K562 (cell line): Measurements from ENCODE around the gene EEF1B2. TPM values are rescaled to one million over a fixed set of nuclear protein-coding genes. Genes with fewer than 3 reads are reported as not detected.
A peak's percentile ranks its signal among the peaks of the same experiment; 100 is the strongest.
"Not testable (repeated sequence)": the region's sequence is repeated elsewhere in the genome, so short reads cannot be mapped to it uniquely, and the experiment has no call there.

Experiments used
- ATAC-seq: fragments of 200-7000 bp; cut with Tn5 transposase; 3 replicates; pipeline ENCODE4 v1.9.1; 2020; ENCODE audit warnings: moderate library complexity
- BruUV-seq: library from RNA; stranded (reverse); fragments of 400-500 nt; replicated peaks from 2 replicates; lab custom pipeline; 2021; lab: Mats Ljungman, UMichigan
- CTCF ChIA-PET: fragments of 300-600 bp; formaldehyde crosslinking; extraction: SDS; loops from one replicate; lab custom pipeline; 2021; ENCODE audit warnings: low intra/inter-chr PET ratio; lab: Yijun Ruan, JAX
- POLR2A ChIA-PET: fragments of 300-600, 350-650 bp; sonication (Branson Sonifier 250); formaldehyde crosslinking; extraction: SDS; loops from one replicate; lab custom pipeline; 2021; ENCODE audit warnings: antibody characterized with exemption, inconsistent platforms; lab: Yijun Ruan, JAX
- DNase-seq, 4 experiments: peaks; one replicate each; pipeline versions ENCODE4 v3.0.0 to v3.0.0-alpha.2; 2011 to 2018; ENCODE audit warnings: low spot score in 3 of 4, mixed read lengths in 3 of 4; ENCODE audit errors: extremely low read depth in 1 of 4
- FAIRE-seq: peaks from 2 replicates; lab custom pipeline; 2011; peaks lifted over from hg19 to GRCh38; lab: Jason Lieb, UNC
- H2AFZ ChIP-seq: 2 replicates; pipeline ENCODE4 v1.6.0; 2011; ENCODE audit warnings: low read depth, low read length, control low read depth, inconsistent platforms
- H3K27ac ChIP-seq: fragments of 200-600 bp; 3 replicates; pipeline ENCODE4 v1.8.0; 2011; ENCODE audit warnings: low read depth, mild to moderate bottlenecking, control low read depth, inconsistent platforms, low read length, moderate library complexity, mixed read lengths; ENCODE audit errors: extremely low read depth
- H3K27me3 ChIP-seq, 2 experiments: fragments of 300-600 bp in 1 of 2; 2 replicates in 1 of 2; 3 replicates in 1 of 2; pipeline versions ENCODE4 v1.6.0 to v1.8.0; 2011; ENCODE audit warnings: inconsistent platforms in 2 of 2, low read length in 2 of 2, mild to moderate bottlenecking in 1 of 2, mixed read lengths in 1 of 2, moderate library complexity in 1 of 2; ENCODE audit not compliant: control insufficient read depth in 2 of 2, insufficient read depth in 2 of 2
- H3K36me3 ChIP-seq: fragments of 300-600 bp; 3 replicates; pipeline ENCODE4 v1.8.0; 2011; ENCODE audit warnings: mild to moderate bottlenecking, low read length, inconsistent platforms; ENCODE audit not compliant: control insufficient read depth, insufficient read depth
- H3K4me1 ChIP-seq, 2 experiments: fragments of 200-600 bp in 1 of 2; replicated peaks in 1 of 2; 2 replicates in 1 of 2; 3 replicates in 1 of 2; pipeline versions ENCODE4 v1.5.1 to v1.8.0; 2011; ENCODE audit warnings: inconsistent platforms in 2 of 2, low read length in 2 of 2, mild to moderate bottlenecking in 1 of 2, mixed read lengths in 1 of 2, moderate library complexity in 1 of 2; ENCODE audit not compliant: control insufficient read depth in 2 of 2, insufficient read depth in 2 of 2
- H3K4me2 ChIP-seq: 2 replicates; pipeline ENCODE4 v1.6.1; 2011; ENCODE audit warnings: low read length, control low read depth, inconsistent platforms, mixed read lengths; ENCODE audit not compliant: insufficient read depth
- H3K4me3 ChIP-seq: fragments of 200-600 bp; sonication (generic), shearing (Covaris generic); 2 replicates; pipeline ENCODE4 v1.5.1; 2016; ENCODE audit warnings: control low read depth, inconsistent platforms
- H3K79me2 ChIP-seq: fragments of 200-600 bp; 3 replicates; pipeline ENCODE4 v1.8.0; 2011; ENCODE audit warnings: low read length, inconsistent platforms; ENCODE audit not compliant: control insufficient read depth, insufficient read depth
- H3K9ac ChIP-seq, 2 experiments: 2 replicates each; pipeline versions ENCODE4 v1.6.0 to v1.6.1; 2011; ENCODE audit warnings: low read depth in 2 of 2, low read length in 2 of 2, control low read depth in 1 of 2, inconsistent platforms in 1 of 2, mild to moderate bottlenecking in 1 of 2, mixed read lengths in 1 of 2; ENCODE audit not compliant: insufficient read depth in 1 of 2
- H3K9me1 ChIP-seq: one replicate; pipeline ENCODE4 v1.6.0; 2011; ENCODE audit warnings: inconsistent platforms, mild to moderate bottlenecking, low read length, moderate library complexity; ENCODE audit not compliant: control insufficient read depth, insufficient read depth
- H3K9me3 ChIP-seq: replicated peaks from 2 replicates; pipeline ENCODE4 v1.5.1; 2011; ENCODE audit warnings: low read depth, low read length, inconsistent platforms; ENCODE audit not compliant: control insufficient read depth, insufficient read depth
- H4K20me1 ChIP-seq: replicated peaks from 2 replicates; pipeline ENCODE4 v1.6.1; 2011; ENCODE audit warnings: low read length, inconsistent platforms, mixed read lengths; ENCODE audit not compliant: control insufficient read depth, insufficient read depth
- GTF3C2 ChIP-seq: IDR thresholded peaks from 3 replicates; pipeline ENCODE4 v1.6.1; 2011; ENCODE audit warnings: borderline replicate concordance, mild to moderate bottlenecking, moderate library complexity; ENCODE audit not compliant: insufficient read length; ENCODE audit errors: extremely low read depth
- POLR2G ChIP-seq: fragments of 200-400 bp; formaldehyde crosslinking; IDR thresholded peaks from 2 replicates; pipeline ENCODE4 v1.6.1; 2017; ENCODE audit warnings: low read depth, mild to moderate bottlenecking, antibody characterized with exemption, low read length, moderate library complexity
- WGBS: fragments of 100-300 bp; shearing (Covaris generic); methylation state at CpG from one replicate; pipeline ENCODE4 v1.1.6; 2016; ENCODE audit warnings: low coverage, mixed read lengths; ENCODE audit not compliant: insufficient coverage; ENCODE audit errors: missing lambda C conversion rate; 5-methylcytosine and 5-hydroxymethylcytosine counted together
- in situ Hi-C: fragments of 300-500 bp; cut with MboI; formaldehyde crosslinking; loops from 4 replicates; pipeline ENCODE4 v1.15.0; 2018; ENCODE audit warnings: inconsistent platforms, mixed read lengths
- intact Hi-C: fragments of 100-400 bp; cut with micrococcal nuclease; formaldehyde crosslinking; loops from 2 replicates; pipeline ENCODE4 v1.14.2; 2022
- polyA plus RNA-seq, 8 experiments: library from polyadenylated mRNA; depleted of rRNA in 4 of 8; stranded (reverse) in 5 of 8; unstranded in 3 of 8; fragments of >200 nt; fragmentation: Nextera tagmentation in 2 of 8; fragmentation: Illumina TruSeq in 1 of 8; extraction: Ambion mirVana in 2 of 8; extraction: Trizol in 1 of 8; gene quantifications; 2 replicates each; pipeline versions ENCODE4 v1.2.1 to v1.2.3, GENCODE V29; 2011 to 2014; ENCODE audit warnings: inconsistent platforms in 1 of 8, missing spikeins in 1 of 8
- total RNA-seq, 7 experiments: library from RNA; depleted of rRNA in 6 of 7; stranded (reverse); fragments of >200 nt in 6 of 7; fragmentation: Illumina TruSeq in 2 of 7; extraction: Trizol in 2 of 7; gene quantifications; 2 replicates each; pipeline versions ENCODE4 v1.2.1 to v1.2.3, GENCODE V29; 2011 to 2021; ENCODE audit warnings: low replicate concordance in 1 of 7

Gene EEF1B2
- total and polyA plus RNA-seq, 9 of the 15 experiments (the other 6 are each of a cell fraction or from before 2014, with no cell fraction given): 522 to 1,148 (median 893) TPM

GRCh38 chr2:206116278-206116677 lies 43.4 kb upstream of the EEF1B2 start:
- WGBS: 92% methylated on average over 15 of the region's 21 CpGs
- no peak overlapping the region for H2AFZ ChIP-seq
- TF ChIP-seq POLR2G: 0 out of 2 replicates have a peak, but pooled peaks have one; percentile 41
- no peak for TF ChIP-seq GTF3C2
- TF ChIP-seq, all 486 proteins: peak for 1
- no TSS peak for BruUV-seq
- Histone ChIP-seq H3K4me2 (no peak overlapping the region), H3K79me2 (no peaks in the 10 kb centered on the region), H3K4me3 (no peak overlapping the region), H3K4me1 (no peaks in the 10 kb centered on the region; a peak in 1 of 5 replicates), H3K9me1 (no peaks in the 10 kb centered on the region), H3K36me3 (peaks cover 23% of the 10 kb centered on the region; the same call in 1 of the 3 replicates), H3K27ac (no peak overlapping the region), H3K9me3 (no peaks in the 10 kb centered on the region), H3K9ac (no peak overlapping the region), H4K20me1 (no peaks in the 10 kb centered on the region), H3K27me3 (no peaks in the 10 kb centered on the region)
- ATAC-seq: no peak
- DNase-seq: no peak
- intact Hi-C loops (no loop called here), in situ Hi-C loops (no loop called here)
- ChIA-PET CTCF (no interaction called here), POLR2A (interaction anchor here (0.8 to 1.5 kb wide), 3 partner anchors 12 to 43 kb away, joined by 3 to 4 read pairs (median 4); partner anchors contain the start of genes EEF1B2 and NDUFS1)
- FAIRE-seq: no peak

- in situ Hi-C loops, H2AFZ ChIP-seq, H4K20me1 ChIP-seq, H3K27ac ChIP-seq, H3K27me3 ChIP-seq, H3K4me3 ChIP-seq, H3K9me1 ChIP-seq, POLR2A ChIA-PET, DNase-seq, FAIRE-seq, intact Hi-C loops, BruUV-seq, CTCF ChIA-PET, H3K9ac ChIP-seq, H3K4me1 ChIP-seq, ATAC-seq, H3K4me2 ChIP-seq, H3K79me2 ChIP-seq, H3K9me3 ChIP-seq: not testable (repeated sequence)
- WGBS: no CpG with 5 or more reads among the region's 3 CpGs
- peaks cover 64% of the 10 kb centered on the region for H3K36me3 ChIP-seq
Measured at GRCh38 chr2:206122569-206122968, 37.1 kb upstream of the EEF1B2 start.
